Suprapubic skin (tissue), 4 donors: ENCODE measurements around the gene SIRT3.

Source experiments
- POLR2A ChIP-seq, 2 donors: fragments of 450-650 bp; IDR thresholded peaks; one replicate each; pipeline ENCODE4 v1.6.1; 2017; ENCODE audit warnings: antibody characterized with exemption in 2 of 2, mild to moderate bottlenecking in 2 of 2, moderate library complexity in 2 of 2
- POLR2AphosphoS5 ChIP-seq, 3 donors: sonication (generic); formaldehyde crosslinking; IDR thresholded peaks; one replicate each; pipeline ENCODE4 v1.6.1; 2017; ENCODE audit warnings: antibody characterized with exemption in 3 of 3
- TF ChIP-seq, protein P1 (sequence below), 2 donors: fragments of 200-600 bp in 1 of 2; fragments of 450-650 bp in 1 of 2; sonication (generic) in 1 of 2; IDR thresholded peaks; one replicate each; pipeline ENCODE4 v1.5.1; 2016 to 2019; ENCODE audit warnings: antibody characterized with exemption in 2 of 2, mild to moderate bottlenecking in 1 of 2, moderate library complexity in 1 of 2

DNA sequence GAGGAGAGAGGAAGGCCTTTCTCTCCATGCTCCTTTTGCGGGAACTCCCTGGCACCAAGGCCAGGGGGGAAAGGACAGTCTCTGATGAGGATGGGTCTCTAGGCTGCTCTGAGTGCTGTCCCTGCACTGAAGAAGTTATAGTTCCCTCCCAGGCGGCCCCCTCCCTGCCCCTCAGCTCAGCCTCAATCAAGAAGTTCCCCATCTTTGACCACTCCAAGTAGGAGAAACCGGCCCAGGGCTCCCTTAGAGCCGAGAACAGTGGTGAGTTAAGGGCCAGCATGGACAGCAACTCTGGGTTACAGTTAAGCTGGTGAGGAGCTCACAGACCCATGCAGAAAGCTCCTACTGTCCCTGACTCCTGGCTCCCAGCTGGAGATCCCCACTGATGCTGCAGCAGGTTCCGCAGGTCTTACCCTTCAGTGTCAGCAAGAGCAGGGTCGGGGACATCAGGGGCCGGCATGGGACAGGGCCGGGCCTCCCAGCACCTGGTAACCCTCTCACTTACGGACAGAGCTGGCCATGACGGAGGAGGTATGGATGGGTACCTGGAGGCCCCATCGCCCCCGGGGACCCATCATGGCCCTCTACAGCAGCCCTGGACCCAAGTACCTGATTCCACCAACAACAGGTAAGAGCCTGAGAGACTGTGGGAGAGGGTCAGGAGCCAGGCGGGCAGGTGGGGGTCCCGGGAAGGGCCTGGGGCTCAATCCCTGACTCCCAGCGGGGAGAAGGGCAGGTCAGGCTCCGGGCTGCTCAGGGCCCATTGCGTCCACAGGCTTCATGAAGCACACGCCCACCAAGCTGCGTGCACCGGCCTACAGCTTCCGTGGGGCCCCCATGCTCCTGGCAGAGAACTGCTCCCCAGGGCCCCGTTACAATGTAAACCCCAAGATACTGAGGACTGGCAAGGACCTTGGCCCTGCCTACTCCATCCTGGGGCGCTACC is 39.1 kb downstream of the SIRT3 start:
- TF ChIP-seq, protein P1, sequence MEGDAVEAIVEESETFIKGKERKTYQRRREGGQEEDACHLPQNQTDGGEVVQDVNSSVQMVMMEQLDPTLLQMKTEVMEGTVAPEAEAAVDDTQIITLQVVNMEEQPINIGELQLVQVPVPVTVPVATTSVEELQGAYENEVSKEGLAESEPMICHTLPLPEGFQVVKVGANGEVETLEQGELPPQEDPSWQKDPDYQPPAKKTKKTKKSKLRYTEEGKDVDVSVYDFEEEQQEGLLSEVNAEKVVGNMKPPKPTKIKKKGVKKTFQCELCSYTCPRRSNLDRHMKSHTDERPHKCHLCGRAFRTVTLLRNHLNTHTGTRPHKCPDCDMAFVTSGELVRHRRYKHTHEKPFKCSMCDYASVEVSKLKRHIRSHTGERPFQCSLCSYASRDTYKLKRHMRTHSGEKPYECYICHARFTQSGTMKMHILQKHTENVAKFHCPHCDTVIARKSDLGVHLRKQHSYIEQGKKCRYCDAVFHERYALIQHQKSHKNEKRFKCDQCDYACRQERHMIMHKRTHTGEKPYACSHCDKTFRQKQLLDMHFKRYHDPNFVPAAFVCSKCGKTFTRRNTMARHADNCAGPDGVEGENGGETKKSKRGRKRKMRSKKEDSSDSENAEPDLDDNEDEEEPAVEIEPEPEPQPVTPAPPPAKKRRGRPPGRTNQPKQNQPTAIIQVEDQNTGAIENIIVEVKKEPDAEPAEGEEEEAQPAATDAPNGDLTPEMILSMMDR (IDR thresholded peaks at IDR 0.05) = no peak
- TF ChIP-seq POLR2A (IDR thresholded peaks at IDR 0.05) = no peak
- TF ChIP-seq POLR2AphosphoS5 (IDR thresholded peaks at IDR 0.05) = no peak
